ENCODE data around the gene ZFP36L1. TPM values are rescaled to one million over a fixed set of nuclear protein-coding genes. Genes with fewer than 3 reads are reported as not detected.

The ZFP36L1 gene
- total RNA-seq, 2 experiments from 2014 or later = 254 to 258 TPM

DNA sequence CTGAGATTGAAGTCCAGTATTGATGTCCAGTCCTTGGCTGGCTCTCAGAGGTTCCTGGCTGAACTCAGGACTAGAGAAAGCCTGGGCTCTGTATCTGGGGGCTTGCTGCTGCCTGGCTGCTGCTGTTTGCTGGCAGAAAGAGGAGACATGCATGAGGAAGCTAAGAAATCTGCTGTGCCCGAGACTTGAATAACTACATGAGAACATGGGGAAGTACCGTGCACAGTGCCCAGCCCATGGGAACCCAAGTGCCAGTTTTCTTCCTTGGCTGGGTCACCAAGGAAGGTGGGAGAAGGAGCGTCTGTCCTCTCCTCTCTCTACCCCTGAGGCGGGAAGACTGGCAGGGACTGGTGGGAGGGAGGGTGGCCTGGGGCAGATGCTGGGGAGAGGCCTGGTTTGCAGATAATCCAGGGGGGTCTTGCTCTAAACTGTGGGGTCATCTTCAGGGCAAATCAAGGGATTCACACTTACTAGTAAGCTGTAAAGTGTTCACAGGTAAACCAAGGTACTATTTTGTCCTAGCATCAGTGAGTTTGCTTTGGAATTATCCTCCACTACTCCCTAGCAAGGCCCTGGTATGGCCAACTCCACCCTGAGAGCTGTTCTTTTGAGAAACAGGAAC lies 13.8 kb upstream of the ZFP36L1 start:
- ATAC-seq (ENCODE audit: poor library complexity) = no peak
- POLR2A ChIA-PET = interaction anchor here (1.5 to 17.9 kb wide), 3 partner anchors 8 to 21 kb away, joined by 5 to 816 read pairs (median 25); partner anchors contain the start of gene ZFP36L1
- peaks cover 2 to 6% of the 10 kb centered on the region in 2 experiments for H3K9me3 ChIP-seq (ENCODE audit: control insufficient read depth in 1 of 2, insufficient read depth in 1 of 2, low read length in 2 of 2)
- Mint-ChIP-seq H3K9me3 (peaks cover 5% of the 10 kb centered on the region), H3K27me3 (no peaks in the 10 kb centered on the region), H3K27ac (peak overlapping the region; percentile 42), H3K36me3 (ENCODE audit: low read depth) (peaks cover 5% of the 10 kb centered on the region), H3K4me3 (peak overlapping the region; percentile 38), H3K4me1 (ENCODE audit: low read depth) (peaks cover 49% of the 10 kb centered on the region)
- no peaks in the 10 kb centered on the region for H3K27me3 ChIP-seq (ENCODE audit: control insufficient read depth in 1 of 2, insufficient read depth in 2 of 2, low read length in 2 of 2)
- TF ChIP-seq, protein P1, sequence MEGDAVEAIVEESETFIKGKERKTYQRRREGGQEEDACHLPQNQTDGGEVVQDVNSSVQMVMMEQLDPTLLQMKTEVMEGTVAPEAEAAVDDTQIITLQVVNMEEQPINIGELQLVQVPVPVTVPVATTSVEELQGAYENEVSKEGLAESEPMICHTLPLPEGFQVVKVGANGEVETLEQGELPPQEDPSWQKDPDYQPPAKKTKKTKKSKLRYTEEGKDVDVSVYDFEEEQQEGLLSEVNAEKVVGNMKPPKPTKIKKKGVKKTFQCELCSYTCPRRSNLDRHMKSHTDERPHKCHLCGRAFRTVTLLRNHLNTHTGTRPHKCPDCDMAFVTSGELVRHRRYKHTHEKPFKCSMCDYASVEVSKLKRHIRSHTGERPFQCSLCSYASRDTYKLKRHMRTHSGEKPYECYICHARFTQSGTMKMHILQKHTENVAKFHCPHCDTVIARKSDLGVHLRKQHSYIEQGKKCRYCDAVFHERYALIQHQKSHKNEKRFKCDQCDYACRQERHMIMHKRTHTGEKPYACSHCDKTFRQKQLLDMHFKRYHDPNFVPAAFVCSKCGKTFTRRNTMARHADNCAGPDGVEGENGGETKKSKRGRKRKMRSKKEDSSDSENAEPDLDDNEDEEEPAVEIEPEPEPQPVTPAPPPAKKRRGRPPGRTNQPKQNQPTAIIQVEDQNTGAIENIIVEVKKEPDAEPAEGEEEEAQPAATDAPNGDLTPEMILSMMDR (IDR thresholded peaks at IDR 0.05) = no peak
- H3K36me3 ChIP-seq (ENCODE audit: insufficient read depth, low read length) = no peaks in the 10 kb centered on the region
- DNase-seq = peak in 1 of 14 experiments; percentile 29
- peak overlapping the region in 1 of 2 donors; percentile 37 for H3K27ac ChIP-seq (ENCODE audit: low read depth in 1 of 2, low read length in 2 of 2)
- H3K4me3 ChIP-seq (ENCODE audit: low read length) = no peak overlapping the region
- peaks cover 22% of the 10 kb centered on the region for H3K4me1 ChIP-seq (ENCODE audit: insufficient read depth, low read length)
- CTCF ChIA-PET = no interaction called here
- intact Hi-C loops (cut with DNase I, micrococcal nuclease) = no loop called here

GRCh38 chr14:68805414-68805813 lies 12.5 kb upstream of the ZFP36L1 start:
- H3K27ac Mint-ChIP-seq = no peak overlapping the region
- ChIA-PET POLR2A (interaction anchor here (3.9 to 17.9 kb wide), 2 partner anchors 10 to 19 kb away, joined by 25 to 816 read pairs; partner anchors contain the start of gene ZFP36L1), CTCF (interaction anchor here (1.0 to 1.7 kb wide), 2 partner anchors 10 to 17 kb away, joined by 3 to 4 read pairs; no protein-coding TSS in a partner anchor)
- H3K27me3 ChIP-seq (ENCODE audit: control insufficient read depth in 1 of 2, insufficient read depth in 2 of 2, low read length in 2 of 2) = no peaks in the 10 kb centered on the region
- peaks cover 9% of the 10 kb centered on the region for H3K36me3 Mint-ChIP-seq (ENCODE audit: low read depth)
- H3K4me1 ChIP-seq (ENCODE audit: insufficient read depth, low read length) = peaks cover 15% of the 10 kb centered on the region
- peaks cover 6 to 9% of the 10 kb centered on the region in 2 experiments for H3K9me3 ChIP-seq (ENCODE audit: control insufficient read depth in 1 of 2, insufficient read depth in 1 of 2, low read length in 2 of 2)
- H3K4me1 Mint-ChIP-seq (ENCODE audit: low read depth) = peaks cover 54% of the 10 kb centered on the region
- no peak for DNase-seq
- H3K4me3 Mint-ChIP-seq = no peak overlapping the region
- H3K36me3 ChIP-seq (ENCODE audit: insufficient read depth, low read length) = no peaks in the 10 kb centered on the region
- H3K9me3 Mint-ChIP-seq = peaks cover 8% of the 10 kb centered on the region
- ATAC-seq (ENCODE audit: poor library complexity) = no peak
- intact Hi-C loops (cut with DNase I, micrococcal nuclease) = no loop called here
- no peak overlapping the region for H3K27ac ChIP-seq (ENCODE audit: low read depth in 1 of 2, low read length in 2 of 2)
- H3K4me3 ChIP-seq (ENCODE audit: low read length) = no peak overlapping the region
- TF ChIP-seq, protein P1 (IDR thresholded peaks at IDR 0.05) = no peak
- H3K27me3 Mint-ChIP-seq = no peaks in the 10 kb centered on the region

DNA sequence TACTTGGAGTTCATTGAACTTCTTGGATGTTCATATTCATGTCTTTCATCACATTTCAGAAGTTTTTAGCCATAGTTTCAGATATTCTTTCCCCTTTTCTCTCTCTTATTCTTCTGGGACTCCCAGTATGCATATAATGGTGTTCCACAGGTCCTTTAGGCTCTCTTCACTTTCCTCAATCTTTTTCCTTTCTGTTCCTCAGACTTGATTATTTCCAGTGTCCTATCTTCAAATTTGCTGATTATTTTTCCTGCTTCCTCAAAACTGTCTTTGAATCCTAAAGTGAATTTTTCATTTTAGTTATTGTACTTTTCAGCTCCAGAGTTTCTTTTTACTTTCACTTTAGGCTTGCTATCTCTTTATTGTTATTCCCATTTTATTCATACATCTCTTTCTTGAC lies 8.8 kb upstream of the ZFP36L1 start:
- TF ChIP-seq, protein P1 (IDR thresholded peaks at IDR 0.05) = no peak
- Mint-ChIP-seq H3K4me3 (no peak overlapping the region), H3K4me1 (ENCODE audit: low read depth) (peaks cover 49% of the 10 kb centered on the region), H3K9me3 (peaks cover 8% of the 10 kb centered on the region), H3K27me3 (no peaks in the 10 kb centered on the region), H3K36me3 (ENCODE audit: low read depth) (peaks cover 13% of the 10 kb centered on the region), H3K27ac (no peak overlapping the region)
- CTCF ChIA-PET = interaction anchor here (1.4 to 1.7 kb wide), 2 partner anchors 13 to 15 kb away, joined by 4 to 8 read pairs; no protein-coding TSS in a partner anchor
- intact Hi-C loops (cut with DNase I, micrococcal nuclease) = no loop called here
- ATAC-seq (ENCODE audit: poor library complexity) (no peak), DNase-seq (no peak)
- Histone ChIP-seq H3K27me3 (ENCODE audit: control insufficient read depth in 1 of 2, insufficient read depth in 2 of 2, low read length in 2 of 2) (no peaks in the 10 kb centered on the region), H3K27ac (ENCODE audit: low read depth in 1 of 2, low read length in 2 of 2) (no peak overlapping the region), H3K36me3 (ENCODE audit: insufficient read depth, low read length) (no peaks in the 10 kb centered on the region), H3K4me1 (ENCODE audit: insufficient read depth, low read length) (peaks cover 13% of the 10 kb centered on the region), H3K4me3 (ENCODE audit: low read length) (no peak overlapping the region), H3K9me3 (ENCODE audit: control insufficient read depth in 1 of 2, insufficient read depth in 1 of 2, low read length in 2 of 2) (peaks cover 6 to 9% of the 10 kb centered on the region in 2 experiments)
- POLR2A ChIA-PET = interaction anchor here (0.6 to 4.8 kb wide), 6 partner anchors 8 to 532 kb away, joined by 3 to 41 read pairs (median 4); partner anchors contain the start of gene ZFP36L1
